SH-SY5Y (cell line): Measurements from ENCODE around the gene ALDH3B2.

Source experiments
- GATA2 ChIP-seq: IDR thresholded peaks from 2 replicates; pipeline ENCODE4 v1.6.1; 2011; ENCODE audit warnings: mild to moderate bottlenecking, low read depth, low read length
- GATA3 ChIP-seq: IDR thresholded peaks from 2 replicates; pipeline ENCODE4 v1.6.1; 2011; ENCODE audit warnings: low read depth, mild to moderate bottlenecking, low read length, moderate library complexity

Gene ALDH3B2

GRCh38 chr11:67662835-67663531, 11.4 kb downstream of the ALDH3B2 start:
- no peak for TF ChIP-seq GATA3
- no peak for TF ChIP-seq GATA2

- TF ChIP-seq GATA3, result no peak
- no peak for TF ChIP-seq GATA2
These were observed 12.1 kb downstream of the ALDH3B2 start for GRCh38 chr11:67662142-67662834.

- TF ChIP-seq GATA3 (no peak), GATA2 (no peak)
These were observed 17.1 kb downstream of the ALDH3B2 start for GRCh38 chr11:67657300-67657699.

GRCh38 chr11:67656278-67656922, 18.0 kb downstream of the ALDH3B2 start:
- TF ChIP-seq GATA3 (no peak), GATA2 (no peak)

- TF ChIP-seq GATA3 (no peak), GATA2 (no peak)
These were observed 20.2 kb downstream of the ALDH3B2 start for GRCh38 chr11:67654225-67654624.

- TF ChIP-seq GATA3, result no peak
- no peak for TF ChIP-seq GATA2
These were observed 21.2 kb downstream of the ALDH3B2 start for GRCh38 chr11:67652965-67653845.

- TF ChIP-seq GATA3 (no peak), GATA2 (no peak)
These were observed 22.2 kb downstream of the ALDH3B2 start for GRCh38 chr11:67651976-67652781.

- TF ChIP-seq GATA2 (no peak), GATA3 (no peak)
These were observed 24.6 kb downstream of the ALDH3B2 start for GRCh38 chr11:67649634-67650510.

- no peak for TF ChIP-seq GATA3
- no peak for TF ChIP-seq GATA2
These were observed 25.4 kb downstream of the ALDH3B2 start for GRCh38 chr11:67648796-67649613.

- no peak for TF ChIP-seq GATA3
- TF ChIP-seq GATA2, result no peak
These were observed 26.2 kb downstream of the ALDH3B2 start for GRCh38 chr11:67648140-67648795.

GRCh38 chr11:67647471-67647870, 27.0 kb downstream of the ALDH3B2 start:
- TF ChIP-seq GATA2 (no peak), GATA3 (no peak)
